PC-9 (cell line): ENCODE data around the gene POFUT2. TPM values are rescaled to one million over a fixed set of nuclear protein-coding genes. Genes with fewer than 3 reads are reported as not detected.

Source experiments
- BruUV-seq: library from RNA; stranded (reverse); fragments of 400-500 nt; replicated peaks from 2 replicates; lab custom pipeline; 2021; lab: Mats Ljungman, UMichigan
- CTCF ChIA-PET: fragments of 300-600 bp; sonication (Branson Sonifier 250); formaldehyde crosslinking; loops from one replicate; lab custom pipeline; 2022; ENCODE audit warnings: antibody characterized with exemption; lab: Charles Lee
- POLR2A ChIA-PET: fragments of 300-600 bp; sonication (Branson Sonifier 250); formaldehyde crosslinking; loops from one replicate; lab custom pipeline; 2022; ENCODE audit warnings: antibody characterized with exemption; ENCODE audit not compliant: unreplicated experiment; lab: Charles Lee
- DNase-seq, 2 experiments: peaks; one replicate each; pipeline versions ENCODE4 v3.0.0 to v3.0.0-alpha.2; 2015 to 2022; ENCODE audit warnings: mixed read lengths in 1 of 2
- H2AFZ ChIP-seq: fragments of 200-600 bp; sonication (generic); 2 replicates; pipeline ENCODE4 v1.8.1; 2017; ENCODE audit warnings: antibody characterized with exemption
- H3F3A ChIP-seq: fragments of 200-600 bp; sonication (generic); 2 replicates; pipeline ENCODE4 v1.8.1; 2017; ENCODE audit warnings: antibody characterized with exemption, mild to moderate bottlenecking, low read depth; ENCODE audit not compliant: insufficient read depth
- H3K27ac ChIP-seq: fragments of 200-600 bp; sonication (generic); 2 replicates; pipeline ENCODE4 v1.6.1; 2016; ENCODE audit warnings: mixed run types
- H3K27me3 ChIP-seq: fragments of 200-600 bp; sonication (generic); 2 replicates; pipeline ENCODE4 v1.6.1; 2016; ENCODE audit warnings: low read depth, mixed run types; ENCODE audit not compliant: insufficient read depth
- H3K36me3 ChIP-seq: fragments of 200-600 bp; sonication (generic); 2 replicates; pipeline ENCODE4 v1.6.1; 2016; ENCODE audit warnings: low read depth, mixed run types
- H3K4me1 ChIP-seq: fragments of 200-600 bp; sonication (generic); replicated peaks from 2 replicates; pipeline ENCODE4 v1.6.1; 2016; ENCODE audit warnings: mixed run types; ENCODE audit not compliant: insufficient read depth
- H3K4me2 ChIP-seq: fragments of 200-600 bp; sonication (generic); 2 replicates; pipeline ENCODE4 v1.6.1; 2017; ENCODE audit warnings: mixed run types
- H3K4me3 ChIP-seq: fragments of 200-600 bp; sonication (generic); 2 replicates; pipeline ENCODE4 v1.6.1; 2016; ENCODE audit warnings: mixed run types
- H3K79me2 ChIP-seq: fragments of 200-600 bp; sonication (generic); 2 replicates; pipeline ENCODE4 v1.6.1; 2017; ENCODE audit warnings: low read depth, mixed run types
- H3K9me2 ChIP-seq: fragments of 200-600 bp; sonication (generic); 2 replicates; pipeline ENCODE4 v1.8.1; 2017; ENCODE audit warnings: mild to moderate bottlenecking; ENCODE audit not compliant: insufficient read depth
- H3K9me3 ChIP-seq: fragments of 200-600 bp; sonication (generic); 2 replicates; pipeline ENCODE4 v1.8.1; 2016; ENCODE audit warnings: low read depth; ENCODE audit not compliant: insufficient read depth
- H4K20me1 ChIP-seq: fragments of 200-600 bp; sonication (generic); 2 replicates; pipeline ENCODE4 v1.8.1; 2017; ENCODE audit not compliant: insufficient read depth
- CTCF ChIP-seq: fragments of 200-600 bp; sonication (generic); conservative IDR thresholded peaks from 2 replicates; pipeline ENCODE4 v1.6.1; 2017; ENCODE audit warnings: mixed run types, antibody characterized with exemption, mild to moderate bottlenecking, moderate library complexity
- EZH2 ChIP-seq: fragments of 200-600 bp; sonication (generic); IDR thresholded peaks from 2 replicates; pipeline ENCODE4 v1.8.0; 2017; ENCODE audit warnings: antibody characterized with exemption, low read depth
- intact Hi-C: fragments of 100-400 bp; cut with micrococcal nuclease; formaldehyde crosslinking; loops from one replicate; pipeline ENCODE4 v1.10.0; 2022; ENCODE audit not compliant: unreplicated experiment
- total RNA-seq: library from RNA; stranded (reverse); gene quantifications from 2 replicates; pipeline ENCODE4 v1.2.3, GENCODE V29; 2021

Gene POFUT2
- total RNA-seq, 1 experiment from 2014 or later, result 32.6 TPM

GRCh38 chr21:45310459-45310858, 22.8 kb upstream of the POFUT2 start:
- Histone ChIP-seq H3K36me3 (no peaks in the 10 kb centered on the region), H3K9me3 (no peaks in the 10 kb centered on the region), H3K4me2 (no peak overlapping the region), H3K79me2 (no peaks in the 10 kb centered on the region), H3K4me3 (no peak overlapping the region), H3K4me1 (no peaks in the 10 kb centered on the region), H3K27me3 (no peaks in the 10 kb centered on the region), H3K9me2 (no peaks in the 10 kb centered on the region), H3K27ac (no peak overlapping the region), H3F3A (no peaks in the 10 kb centered on the region), H4K20me1 (no peaks in the 10 kb centered on the region), H2AFZ (no peak overlapping the region)
- no TSS peak for BruUV-seq
- CTCF ChIA-PET, result no interaction called here
- intact Hi-C loops, result no loop called here
- no peak for DNase-seq
- TF ChIP-seq EZH2 (no peak), CTCF (no peak)
- POLR2A ChIA-PET, result no interaction called here

- H4K20me1 ChIP-seq, result no peaks in the 10 kb centered on the region
- no peaks in the 10 kb centered on the region for H3K9me3 ChIP-seq
- H3K27me3 ChIP-seq, result no peaks in the 10 kb centered on the region
- H3F3A ChIP-seq, result no peaks in the 10 kb centered on the region
- no peak for DNase-seq
- no TSS peak for BruUV-seq
- ChIA-PET POLR2A (no interaction called here), CTCF (no interaction called here)
- no peaks in the 10 kb centered on the region for H3K9me2 ChIP-seq
- H3K4me3 ChIP-seq, result no peak overlapping the region
- no peak overlapping the region for H3K4me2 ChIP-seq
- H3K27ac ChIP-seq, result no peak overlapping the region
- H2AFZ ChIP-seq, result no peak overlapping the region
- H3K4me1 ChIP-seq, result no peaks in the 10 kb centered on the region
- H3K79me2 ChIP-seq, result no peaks in the 10 kb centered on the region
- H3K36me3 ChIP-seq, result no peaks in the 10 kb centered on the region
- TF ChIP-seq CTCF (no peak), EZH2 (no peak)
- intact Hi-C loops, result no loop called here
Measured at GRCh38 chr21:45309987-45310381, 22.3 kb upstream of the POFUT2 start.

DNA sequence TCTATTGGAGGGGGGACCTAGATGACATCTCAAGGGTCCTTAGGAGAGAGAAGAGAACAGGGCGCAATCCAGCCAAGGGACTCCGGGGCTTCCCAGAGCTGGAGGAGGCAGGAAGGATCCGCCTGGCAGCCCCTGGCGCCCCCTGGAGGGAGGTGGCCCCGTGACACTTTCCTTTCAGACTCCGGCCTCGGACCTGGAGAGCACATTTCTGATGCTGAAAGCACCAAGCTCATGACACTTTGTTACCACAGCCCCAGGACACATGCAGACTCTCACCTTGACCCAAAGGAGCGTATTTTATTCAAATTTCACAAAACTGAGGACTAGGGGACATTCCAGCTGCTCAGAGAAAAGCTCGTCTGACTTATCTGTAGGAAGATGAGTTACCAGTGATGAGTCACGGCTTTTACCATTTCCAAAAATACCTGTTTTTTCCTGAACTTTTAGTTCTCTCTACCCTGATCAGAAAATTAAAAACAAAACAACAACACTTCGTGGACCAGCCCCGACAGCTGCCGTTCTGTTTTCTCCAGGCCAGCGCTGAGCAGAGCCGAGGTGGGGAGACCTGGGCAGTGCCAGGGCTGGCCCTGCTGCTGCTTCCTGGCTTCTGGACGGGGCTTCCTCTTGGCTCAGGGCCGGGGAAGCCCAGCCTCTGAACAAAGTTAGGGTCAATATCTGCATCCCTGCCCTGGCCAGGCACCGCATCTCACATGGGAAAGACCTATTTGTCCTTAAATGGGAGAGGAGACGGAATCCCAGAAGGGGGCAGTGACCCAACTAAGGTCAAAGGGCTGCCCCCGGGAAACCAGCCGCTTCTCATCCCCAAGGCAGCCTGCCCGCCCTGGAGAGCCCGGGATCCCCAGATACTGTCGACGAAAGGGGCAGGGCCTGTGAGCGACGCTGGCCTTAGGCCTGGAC, 21.6 kb upstream of the POFUT2 start:
- H3K9me3 ChIP-seq, result no peaks in the 10 kb centered on the region
- no TSS peak for BruUV-seq
- H3K9me2 ChIP-seq, result no peaks in the 10 kb centered on the region
- H3K27ac ChIP-seq, result no peak overlapping the region
- ChIA-PET CTCF (interaction anchor here (1.0 kb wide), 1 partner anchor 167 kb away, joined by 3 read pairs; no protein-coding TSS in a partner anchor), POLR2A (no interaction called here)
- peak in 1 of 2 experiments; percentile 62 for DNase-seq
- no peaks in the 10 kb centered on the region for H3K4me1 ChIP-seq
- no peaks in the 10 kb centered on the region for H3F3A ChIP-seq
- no peaks in the 10 kb centered on the region for H3K27me3 ChIP-seq
- TF ChIP-seq EZH2, result no peak
- peak; percentile 67 for TF ChIP-seq CTCF
- H3K79me2 ChIP-seq, result no peaks in the 10 kb centered on the region
- no peak overlapping the region for H3K4me3 ChIP-seq
- H2AFZ ChIP-seq, result no peak overlapping the region
- H3K36me3 ChIP-seq, result no peaks in the 10 kb centered on the region
- intact Hi-C loops, result no loop called here
- H4K20me1 ChIP-seq, result no peaks in the 10 kb centered on the region
- no peak overlapping the region for H3K4me2 ChIP-seq
